ENCODE results near the gene TMEM18.

TMEM18 gene

GRCh38 chr2:650343-651310, 26.6 kb downstream of the TMEM18 start:
- DNase-seq (ENCODE audit: low read depth), result no peak

GRCh38 chr2:649426-650342, 27.5 kb downstream of the TMEM18 start:
- no peak for DNase-seq (ENCODE audit: low read depth)

- no peak for DNase-seq (ENCODE audit: low read depth)
Observed at GRCh38 chr2:648476-649424, 28.5 kb downstream of the TMEM18 start.

- DNase-seq (ENCODE audit: low read depth), result no peak
Observed at GRCh38 chr2:647691-648231, 29.4 kb downstream of the TMEM18 start.

- no peak for DNase-seq (ENCODE audit: low read depth)
Observed at GRCh38 chr2:647003-647560, 30.1 kb downstream of the TMEM18 start.

GRCh38 chr2:644871-645270, 32.3 kb downstream of the TMEM18 start:
- DNase-seq (ENCODE audit: low read depth), result no peak

GRCh38 chr2:643761-644160, 33.4 kb downstream of the TMEM18 start:
- DNase-seq (ENCODE audit: low read depth), result no peak

- no peak for DNase-seq (ENCODE audit: low read depth)
Observed at GRCh38 chr2:643334-643733, 33.9 kb downstream of the TMEM18 start.

- DNase-seq (ENCODE audit: low read depth), result no peak
Observed at GRCh38 chr2:641872-642815, 35.1 kb downstream of the TMEM18 start.

- no peak for DNase-seq (ENCODE audit: low read depth)
Observed at GRCh38 chr2:641164-641871, 35.9 kb downstream of the TMEM18 start.

GRCh38 chr2:639703-640102, 37.5 kb downstream of the TMEM18 start:
- DNase-seq (ENCODE audit: low read depth), result no peak

GRCh38 chr2:637804-638203, 39.4 kb downstream of the TMEM18 start:
- DNase-seq (ENCODE audit: low read depth), result no peak

GRCh38 chr2:637406-637776, 39.8 kb downstream of the TMEM18 start:
- DNase-seq (ENCODE audit: low read depth), result no peak

GRCh38 chr2:636641-637405, 40.4 kb downstream of the TMEM18 start:
- DNase-seq (ENCODE audit: low read depth), result peak; percentile 32

- DNase-seq (ENCODE audit: low read depth), result no peak
Observed at GRCh38 chr2:635687-636621, 41.3 kb downstream of the TMEM18 start.

GRCh38 chr2:634636-635388, 42.4 kb downstream of the TMEM18 start:
- no peak for DNase-seq (ENCODE audit: low read depth)

- DNase-seq (ENCODE audit: low read depth), result no peak
Observed at GRCh38 chr2:634041-634440, 43.2 kb downstream of the TMEM18 start.

Measured in stimulated activated CD4-positive, alpha-beta T cell treated with anti-CD3 and anti-CD28 coated beads, Interleukin-2, amount 100 ng/mL, for 4 hours (primary cell).